Progenitor cell of endocrine pancreas (in vitro differentiated cells): ENCODE measurements around the gene CPE. TPM values are rescaled to one million over a fixed set of nuclear protein-coding genes. Genes with fewer than 3 reads are reported as not detected.

Experiments used
- DNase-seq: peaks from one replicate; pipeline ENCODE4 v3.0.0; 2021; ENCODE audit warnings: low spot score; ENCODE audit not compliant: unreplicated experiment
- H3K27ac Mint-ChIP-seq: 2 replicates; pipeline ENCODE4 v1.8.0; 2021; ENCODE audit warnings: mild to moderate bottlenecking, moderate library complexity, mixed read lengths
- H3K27me3 Mint-ChIP-seq: 2 replicates; pipeline ENCODE4 v1.8.0; 2021; ENCODE audit warnings: mixed read lengths
- H3K36me3 Mint-ChIP-seq: 2 replicates; pipeline ENCODE4 v1.8.0; 2022; ENCODE audit warnings: mixed read lengths; ENCODE audit not compliant: insufficient read depth
- H3K4me1 Mint-ChIP-seq: 2 replicates; pipeline ENCODE4 v1.8.0; 2021; ENCODE audit warnings: low read depth, mixed read lengths
- H3K4me3 Mint-ChIP-seq: 2 replicates; pipeline ENCODE4 v1.8.0; 2021; ENCODE audit warnings: low read depth, mild to moderate bottlenecking, moderate library complexity, mixed read lengths
- H3K9me3 Mint-ChIP-seq: 2 replicates; pipeline ENCODE4 v1.8.0; 2021; ENCODE audit warnings: low read depth, mixed read lengths
- CTCF ChIP-seq: fragments of 200-600 bp; sonication (generic); IDR thresholded peaks from one replicate; pipeline ENCODE4 v1.5.0; 2021; ENCODE audit warnings: antibody characterized with exemption, mild to moderate bottlenecking; ENCODE audit not compliant: unreplicated experiment
- total RNA-seq: library from RNA; stranded (reverse); gene quantifications from 2 replicates; pipeline ENCODE4 v1.2.1, GENCODE V29; 2021

CPE gene
- total RNA-seq, 1 donor from 2014 or later: 129 TPM

GRCh38 chr4:165393051-165393450 is 14.2 kb downstream of the CPE start:
- no peaks in the 10 kb centered on the region for H3K36me3 Mint-ChIP-seq
- H3K27me3 Mint-ChIP-seq: no peaks in the 10 kb centered on the region
- no peak for DNase-seq
- no peaks in the 10 kb centered on the region for H3K9me3 Mint-ChIP-seq
- TF ChIP-seq CTCF: no peak
- no peak overlapping the region for H3K27ac Mint-ChIP-seq
- H3K4me1 Mint-ChIP-seq: peaks cover 4% of the 10 kb centered on the region
- no peak overlapping the region for H3K4me3 Mint-ChIP-seq

- no peaks in the 10 kb centered on the region for H3K9me3 Mint-ChIP-seq
- no peak overlapping the region for H3K27ac Mint-ChIP-seq
Measured at GRCh38 chr4:165393704-165394103, 14.9 kb downstream of the CPE start.

GRCh38 chr4:165394275-165394674 is 15.5 kb downstream of the CPE start:
- Mint-ChIP-seq H3K27ac (no peak overlapping the region), H3K4me3 (no peak overlapping the region), H3K27me3 (no peaks in the 10 kb centered on the region), H3K36me3 (no peaks in the 10 kb centered on the region), H3K4me1 (peaks cover 4% of the 10 kb centered on the region), H3K9me3 (no peaks in the 10 kb centered on the region)
- no peak for TF ChIP-seq CTCF
- no peak for DNase-seq

More at GRCh38 chr4:165393704-165394103, 14.9 kb downstream of the CPE start:
- Mint-ChIP-seq H3K27me3 (no peaks in the 10 kb centered on the region), H3K36me3 (no peaks in the 10 kb centered on the region), H3K4me1 (peaks cover 4% of the 10 kb centered on the region), H3K4me3 (no peak overlapping the region)
- DNase-seq: no peak
- no peak for TF ChIP-seq CTCF

- no peak for TF ChIP-seq CTCF
- no peaks in the 10 kb centered on the region for H3K27me3 Mint-ChIP-seq
- H3K27ac Mint-ChIP-seq: no peak overlapping the region
- H3K4me1 Mint-ChIP-seq: peaks cover 2% of the 10 kb centered on the region
- DNase-seq: no peak
- H3K9me3 Mint-ChIP-seq: no peaks in the 10 kb centered on the region
- no peak overlapping the region for H3K4me3 Mint-ChIP-seq
- no peaks in the 10 kb centered on the region for H3K36me3 Mint-ChIP-seq
Measured at GRCh38 chr4:165398570-165398969, 19.8 kb downstream of the CPE start.

GRCh38 chr4:165402375-165402774 is 23.6 kb downstream of the CPE start:
- Mint-ChIP-seq H3K27ac (no peak overlapping the region), H3K27me3 (no peaks in the 10 kb centered on the region), H3K9me3 (no peaks in the 10 kb centered on the region), H3K36me3 (peaks cover 11% of the 10 kb centered on the region), H3K4me3 (no peak overlapping the region), H3K4me1 (peaks cover 2% of the 10 kb centered on the region)
- TF ChIP-seq CTCF: no peak
- no peak for DNase-seq
